Measurements from ENCODE around the gene GPR39. TPM values are rescaled to one million over a fixed set of nuclear protein-coding genes. Genes with fewer than 3 reads are reported as not detected.

Gene GPR39
- total RNA-seq, 1 experiment from 2014 or later = 9.0 TPM

DNA sequence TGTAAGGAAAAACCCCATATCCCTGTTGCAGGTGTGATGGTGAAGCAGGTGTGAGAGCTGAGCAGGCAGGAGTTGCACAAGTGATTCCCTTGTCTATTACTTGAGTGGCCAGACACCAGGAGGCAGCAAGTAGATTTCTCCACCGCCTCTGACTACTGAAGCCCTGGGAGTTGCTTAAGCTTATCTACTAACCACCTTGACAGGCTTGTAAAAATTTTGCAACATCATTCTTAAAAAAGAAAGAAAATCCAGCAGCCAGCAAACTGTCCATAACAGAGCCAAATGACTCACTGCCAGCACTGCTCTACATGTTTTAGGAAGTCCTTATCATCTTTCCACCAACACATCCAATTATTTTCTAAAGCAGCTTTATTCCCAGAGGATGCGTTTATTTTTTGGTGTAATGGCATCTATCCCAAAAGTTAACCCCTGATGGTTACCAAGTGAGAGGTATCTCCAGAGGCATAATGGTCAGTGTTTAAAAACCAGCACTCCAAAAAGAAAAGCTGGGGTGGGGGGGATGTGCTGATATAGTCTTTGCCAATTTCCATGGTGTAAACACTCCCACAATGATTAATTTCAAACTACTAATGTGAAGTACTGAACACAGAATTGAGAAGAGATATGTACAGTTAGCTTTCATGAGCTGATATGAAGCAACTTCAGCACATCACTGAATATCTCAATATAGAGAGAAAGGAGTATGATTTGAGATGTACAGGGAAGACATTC, 16.3 kb upstream of the GPR39 start:
- no TSS peak for BruUV-seq (replicated peaks)
- H3K4me1 ChIP-seq (ENCODE audit: control insufficient read depth, insufficient read depth, low read length) = no peaks in the 10 kb centered on the region
- intact Hi-C loops (cut with micrococcal nuclease; ENCODE audit: unreplicated experiment) (no loop called here), in situ Hi-C loops (cut with HindIII; ENCODE audit: low pct_unique_long_range_greater_than_20kb, low sequenced_read_pairs) (no loop called here)
- no peak for DNase-seq (ENCODE audit: low read depth, low spot score)
- H3K27ac ChIP-seq (ENCODE audit: low read length) = no peak overlapping the region
- H3K9me3 ChIP-seq (ENCODE audit: control insufficient read depth, insufficient read depth, low read depth, low read length) = no peaks in the 10 kb centered on the region
- no peak for ATAC-seq
- CTCF ChIA-PET = no interaction called here
- TF ChIP-seq, protein P1, sequence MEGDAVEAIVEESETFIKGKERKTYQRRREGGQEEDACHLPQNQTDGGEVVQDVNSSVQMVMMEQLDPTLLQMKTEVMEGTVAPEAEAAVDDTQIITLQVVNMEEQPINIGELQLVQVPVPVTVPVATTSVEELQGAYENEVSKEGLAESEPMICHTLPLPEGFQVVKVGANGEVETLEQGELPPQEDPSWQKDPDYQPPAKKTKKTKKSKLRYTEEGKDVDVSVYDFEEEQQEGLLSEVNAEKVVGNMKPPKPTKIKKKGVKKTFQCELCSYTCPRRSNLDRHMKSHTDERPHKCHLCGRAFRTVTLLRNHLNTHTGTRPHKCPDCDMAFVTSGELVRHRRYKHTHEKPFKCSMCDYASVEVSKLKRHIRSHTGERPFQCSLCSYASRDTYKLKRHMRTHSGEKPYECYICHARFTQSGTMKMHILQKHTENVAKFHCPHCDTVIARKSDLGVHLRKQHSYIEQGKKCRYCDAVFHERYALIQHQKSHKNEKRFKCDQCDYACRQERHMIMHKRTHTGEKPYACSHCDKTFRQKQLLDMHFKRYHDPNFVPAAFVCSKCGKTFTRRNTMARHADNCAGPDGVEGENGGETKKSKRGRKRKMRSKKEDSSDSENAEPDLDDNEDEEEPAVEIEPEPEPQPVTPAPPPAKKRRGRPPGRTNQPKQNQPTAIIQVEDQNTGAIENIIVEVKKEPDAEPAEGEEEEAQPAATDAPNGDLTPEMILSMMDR (IDR thresholded peaks at IDR 0.05) = no peak
- TF ChIP-seq SIN3A (IDR thresholded peaks at IDR 0.05; ENCODE audit: borderline replicate concordance, insufficient read depth, low read depth, low read length) (no peak), TCF7L2 (IDR thresholded peaks at IDR 0.05; ENCODE audit: low read depth, low read length) (no peak), POLR2AphosphoS5 (IDR thresholded peaks at IDR 0.05; ENCODE audit: low read depth, low read length) (no peak)
- TF ChIP-seq, protein P2, sequence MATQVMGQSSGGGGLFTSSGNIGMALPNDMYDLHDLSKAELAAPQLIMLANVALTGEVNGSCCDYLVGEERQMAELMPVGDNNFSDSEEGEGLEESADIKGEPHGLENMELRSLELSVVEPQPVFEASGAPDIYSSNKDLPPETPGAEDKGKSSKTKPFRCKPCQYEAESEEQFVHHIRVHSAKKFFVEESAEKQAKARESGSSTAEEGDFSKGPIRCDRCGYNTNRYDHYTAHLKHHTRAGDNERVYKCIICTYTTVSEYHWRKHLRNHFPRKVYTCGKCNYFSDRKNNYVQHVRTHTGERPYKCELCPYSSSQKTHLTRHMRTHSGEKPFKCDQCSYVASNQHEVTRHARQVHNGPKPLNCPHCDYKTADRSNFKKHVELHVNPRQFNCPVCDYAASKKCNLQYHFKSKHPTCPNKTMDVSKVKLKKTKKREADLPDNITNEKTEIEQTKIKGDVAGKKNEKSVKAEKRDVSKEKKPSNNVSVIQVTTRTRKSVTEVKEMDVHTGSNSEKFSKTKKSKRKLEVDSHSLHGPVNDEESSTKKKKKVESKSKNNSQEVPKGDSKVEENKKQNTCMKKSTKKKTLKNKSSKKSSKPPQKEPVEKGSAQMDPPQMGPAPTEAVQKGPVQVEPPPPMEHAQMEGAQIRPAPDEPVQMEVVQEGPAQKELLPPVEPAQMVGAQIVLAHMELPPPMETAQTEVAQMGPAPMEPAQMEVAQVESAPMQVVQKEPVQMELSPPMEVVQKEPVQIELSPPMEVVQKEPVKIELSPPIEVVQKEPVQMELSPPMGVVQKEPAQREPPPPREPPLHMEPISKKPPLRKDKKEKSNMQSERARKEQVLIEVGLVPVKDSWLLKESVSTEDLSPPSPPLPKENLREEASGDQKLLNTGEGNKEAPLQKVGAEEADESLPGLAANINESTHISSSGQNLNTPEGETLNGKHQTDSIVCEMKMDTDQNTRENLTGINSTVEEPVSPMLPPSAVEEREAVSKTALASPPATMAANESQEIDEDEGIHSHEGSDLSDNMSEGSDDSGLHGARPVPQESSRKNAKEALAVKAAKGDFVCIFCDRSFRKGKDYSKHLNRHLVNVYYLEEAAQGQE (IDR thresholded peaks at IDR 0.05; ENCODE audit: insufficient read depth in 1 of 2, low read depth in 2 of 2, low read length in 1 of 2) = no peak
- no peaks in the 10 kb centered on the region for H3K27me3 ChIP-seq (ENCODE audit: control insufficient read depth, insufficient read depth, low read length)
- POLR2A ChIA-PET = no interaction called here
- H3K4me3 ChIP-seq (ENCODE audit: low read depth in 2 of 2, low read length in 2 of 2) = no peak overlapping the region
- H3K36me3 ChIP-seq (ENCODE audit: control insufficient read depth, insufficient read depth, low read length) = no peaks in the 10 kb centered on the region

DNA sequence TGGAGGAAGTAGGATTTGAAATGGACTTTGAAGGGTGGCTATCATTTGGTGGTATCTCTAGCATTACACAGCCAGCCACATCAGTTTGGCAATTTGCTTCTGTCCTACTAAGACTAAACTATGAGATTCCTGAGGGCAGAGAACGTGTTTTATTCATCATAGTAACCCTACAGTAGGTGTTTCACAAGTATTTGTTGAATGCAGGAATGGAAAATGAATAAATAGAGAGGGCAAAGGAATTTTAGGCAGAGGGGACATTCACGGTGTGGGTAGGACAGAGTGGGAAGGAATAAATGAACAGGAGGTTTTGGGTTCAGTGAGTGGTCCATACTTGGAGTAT, 15.7 kb upstream of the GPR39 start:
- no peak for ATAC-seq
- Histone ChIP-seq H3K4me3 (ENCODE audit: low read depth in 2 of 2, low read length in 2 of 2) (no peak overlapping the region), H3K27ac (ENCODE audit: low read length) (no peak overlapping the region), H3K4me1 (ENCODE audit: control insufficient read depth, insufficient read depth, low read length) (no peaks in the 10 kb centered on the region), H3K27me3 (ENCODE audit: control insufficient read depth, insufficient read depth, low read length) (no peaks in the 10 kb centered on the region), H3K9me3 (ENCODE audit: control insufficient read depth, insufficient read depth, low read depth, low read length) (no peaks in the 10 kb centered on the region), H3K36me3 (ENCODE audit: control insufficient read depth, insufficient read depth, low read length) (no peaks in the 10 kb centered on the region)
- BruUV-seq (replicated peaks) = no TSS peak
- CTCF ChIA-PET = no interaction called here
- POLR2A ChIA-PET = no interaction called here
- no peak for DNase-seq (ENCODE audit: low read depth, low spot score)
- intact Hi-C loops (cut with micrococcal nuclease; ENCODE audit: unreplicated experiment) (no loop called here), in situ Hi-C loops (cut with HindIII; ENCODE audit: low pct_unique_long_range_greater_than_20kb, low sequenced_read_pairs) (no loop called here)
- TF ChIP-seq, protein P2 (IDR thresholded peaks at IDR 0.05; ENCODE audit: insufficient read depth in 1 of 2, low read depth in 2 of 2, low read length in 1 of 2) = no peak

Data from Panc1 (cell line).